Measurements from ENCODE around the gene TBC1D22B.
"Not testable (repeated sequence)": the region's sequence is repeated elsewhere in the genome, so short reads cannot be mapped to it uniquely, and the experiment has no call there.

Gene TBC1D22B

DNA sequence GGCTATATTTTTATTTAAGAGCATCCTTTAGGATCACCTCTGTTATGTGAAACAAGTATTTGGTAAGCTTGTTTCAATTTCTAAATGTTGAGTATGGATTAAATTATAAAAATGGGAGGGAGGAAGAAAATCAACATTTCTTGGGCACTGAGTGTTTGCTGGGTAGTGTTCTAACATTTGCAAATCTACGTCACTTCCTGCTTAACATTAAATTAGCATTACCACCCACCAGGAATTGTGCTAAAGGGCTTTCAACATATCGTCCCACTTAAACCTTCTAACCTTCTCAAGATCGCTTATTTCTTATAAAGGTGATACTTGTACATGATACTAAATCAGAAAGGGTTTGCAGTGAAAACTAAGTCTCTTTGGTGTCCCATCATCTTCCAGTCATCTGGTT is 8.3 kb downstream of the TBC1D22B start:
- no peak for DNase-seq (ENCODE audit: low read depth)

GRCh38 chr6:37269105-37269504 is 11.5 kb downstream of the TBC1D22B start:
- DNase-seq (ENCODE audit: low read depth), result no peak

- no peak for DNase-seq (ENCODE audit: low read depth)
These were observed 15.4 kb downstream of the TBC1D22B start for GRCh38 chr6:37272834-37273566.

- DNase-seq (ENCODE audit: low read depth), result no peak
These were observed 16.1 kb downstream of the TBC1D22B start for GRCh38 chr6:37273690-37274089.

DNA sequence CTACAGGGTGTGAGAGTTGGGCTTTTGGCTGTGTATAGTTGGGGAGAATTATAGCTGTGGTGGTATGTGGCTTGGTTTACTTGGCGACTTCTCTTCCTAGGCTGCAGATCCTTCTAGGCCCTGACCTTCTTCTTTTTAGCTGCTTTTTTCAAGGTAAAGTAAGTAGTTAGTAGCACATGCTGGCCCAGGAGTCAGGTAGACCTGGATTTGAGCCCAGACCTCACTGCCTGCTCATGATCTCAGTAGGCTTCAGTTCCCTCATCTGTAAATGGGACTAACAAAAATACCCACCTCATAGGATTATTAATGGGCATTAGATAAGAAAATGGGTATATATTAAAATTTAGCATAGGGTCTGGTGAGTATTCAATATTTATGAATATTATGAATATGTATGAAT is 17.8 kb downstream of the TBC1D22B start:
- no peak for DNase-seq (ENCODE audit: low read depth)

- no peak for DNase-seq (ENCODE audit: low read depth)
These were observed 19.4 kb downstream of the TBC1D22B start for GRCh38 chr6:37277001-37277409.

GRCh38 chr6:37279366-37280134 is 22.0 kb downstream of the TBC1D22B start:
- no peak for DNase-seq (ENCODE audit: low read depth)

- no peak for DNase-seq (ENCODE audit: low read depth)
These were observed 22.8 kb downstream of the TBC1D22B start for GRCh38 chr6:37280162-37280887.

DNA sequence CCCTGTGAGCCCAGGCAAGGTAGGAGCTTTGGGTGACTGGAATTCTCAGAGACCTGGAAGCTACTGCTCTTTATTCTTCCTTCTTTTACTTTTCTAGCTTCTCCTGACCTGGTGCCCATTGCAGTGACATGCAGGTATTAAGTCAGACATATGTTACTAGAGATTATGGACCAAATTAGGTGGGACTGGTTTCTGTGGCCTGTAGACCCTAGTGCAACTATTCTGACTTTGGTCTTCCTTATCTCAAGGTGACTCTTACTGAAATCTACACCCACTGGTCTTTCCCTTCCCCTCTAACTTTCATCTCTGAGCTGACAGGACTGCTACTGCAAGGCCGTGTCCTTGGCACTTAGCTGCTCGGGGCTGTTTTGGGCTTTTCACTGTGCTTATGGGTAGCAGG is 24.8 kb downstream of the TBC1D22B start:
- DNase-seq (ENCODE audit: low read depth), result no peak

DNA sequence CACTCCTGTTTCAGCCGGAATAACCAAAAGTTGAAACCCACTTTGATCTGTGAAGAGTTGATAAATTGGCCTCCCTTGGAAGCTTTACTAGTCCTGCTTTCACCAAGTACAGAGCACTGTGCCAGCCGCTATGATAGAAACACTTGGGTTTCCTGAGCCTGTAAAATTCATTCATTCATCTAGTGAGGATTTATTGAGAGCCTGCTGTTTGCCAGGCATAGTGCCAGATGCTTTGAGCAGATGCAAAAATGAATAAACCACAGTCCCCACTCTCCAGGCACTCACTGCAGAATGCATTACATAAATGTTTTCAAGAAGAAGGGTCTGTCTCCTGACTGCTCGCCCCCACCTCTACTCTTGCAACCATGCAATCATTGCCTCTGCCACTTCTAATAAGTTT is 25.7 kb downstream of the TBC1D22B start:
- no peak for DNase-seq (ENCODE audit: low read depth)

DNA sequence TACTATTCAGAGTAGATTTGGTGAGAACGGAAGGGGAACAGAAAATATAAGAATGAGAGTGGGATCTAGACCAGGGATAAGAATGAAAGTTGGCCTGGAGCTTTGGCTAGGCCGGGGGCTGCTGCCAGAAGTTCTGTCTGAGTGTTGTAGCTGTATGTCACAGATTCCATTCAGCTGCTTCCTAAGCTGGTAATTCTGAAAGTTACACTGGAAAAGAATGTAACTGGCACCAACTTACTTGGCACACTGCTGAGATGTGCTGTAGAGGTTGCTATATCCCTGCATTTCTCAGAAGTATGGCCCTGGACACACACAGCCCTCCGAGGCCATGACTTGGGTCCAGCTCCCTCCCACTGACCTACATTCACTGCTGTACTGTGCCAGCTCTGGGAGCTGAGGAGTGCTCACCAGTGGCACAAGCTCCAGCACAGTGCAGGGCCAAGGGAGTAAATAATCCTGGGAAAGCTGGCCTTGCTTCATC is 26.1 kb downstream of the TBC1D22B start:
- no peak for DNase-seq (ENCODE audit: low read depth)

DNA sequence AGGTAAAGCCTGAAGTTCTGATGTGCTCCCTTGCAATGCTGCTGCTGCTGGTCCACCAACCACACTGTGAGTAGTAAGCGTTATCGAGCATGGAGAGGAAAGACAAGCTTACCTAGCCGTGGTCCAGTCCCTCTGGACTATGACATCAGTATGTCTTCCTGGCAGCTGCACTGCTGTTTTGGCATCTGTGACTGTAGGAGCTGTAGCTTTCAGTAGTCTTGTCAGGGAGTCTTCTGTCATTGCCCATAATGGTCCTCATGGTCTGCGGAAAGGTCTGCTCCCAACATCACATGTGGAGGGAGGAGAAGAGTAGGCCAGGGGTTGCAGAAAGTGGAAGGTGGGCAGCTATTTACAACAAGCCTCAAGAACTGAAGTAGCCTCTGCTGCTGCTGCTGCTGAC is 27.2 kb downstream of the TBC1D22B start:
- DNase-seq (ENCODE audit: low read depth), result no peak

DNA sequence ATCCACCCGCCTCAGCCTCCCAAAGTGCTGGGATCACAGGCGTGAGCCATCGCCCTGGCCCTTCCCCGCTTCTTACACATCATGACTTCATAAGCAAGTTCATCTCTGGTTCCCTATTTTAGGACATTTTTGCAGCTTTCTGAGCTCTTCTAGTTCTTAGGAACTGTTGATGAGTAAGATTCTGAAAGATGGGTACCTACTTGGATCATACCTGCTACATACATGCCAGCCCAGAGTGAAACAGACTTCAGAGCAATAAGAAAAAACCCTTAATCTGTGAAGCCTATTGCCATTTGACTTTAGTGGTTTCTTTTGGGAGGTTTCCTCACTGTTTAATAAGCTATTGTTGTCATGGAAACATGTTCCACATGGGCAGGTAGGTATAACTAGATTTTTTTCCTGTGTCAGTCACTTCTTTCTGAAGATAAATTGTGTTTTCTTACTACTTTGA is 28.3 kb downstream of the TBC1D22B start:
- no peak for DNase-seq (ENCODE audit: low read depth)

GRCh38 chr6:37287519-37288157 is 30.1 kb downstream of the TBC1D22B start:
- DNase-seq (ENCODE audit: low read depth), result no peak

- no peak for DNase-seq (ENCODE audit: low read depth)
These were observed 30.7 kb downstream of the TBC1D22B start for GRCh38 chr6:37288247-37288646.

GRCh38 chr6:37289931-37290330 is 32.4 kb downstream of the TBC1D22B start:
- no peak for DNase-seq (ENCODE audit: low read depth)

DNA sequence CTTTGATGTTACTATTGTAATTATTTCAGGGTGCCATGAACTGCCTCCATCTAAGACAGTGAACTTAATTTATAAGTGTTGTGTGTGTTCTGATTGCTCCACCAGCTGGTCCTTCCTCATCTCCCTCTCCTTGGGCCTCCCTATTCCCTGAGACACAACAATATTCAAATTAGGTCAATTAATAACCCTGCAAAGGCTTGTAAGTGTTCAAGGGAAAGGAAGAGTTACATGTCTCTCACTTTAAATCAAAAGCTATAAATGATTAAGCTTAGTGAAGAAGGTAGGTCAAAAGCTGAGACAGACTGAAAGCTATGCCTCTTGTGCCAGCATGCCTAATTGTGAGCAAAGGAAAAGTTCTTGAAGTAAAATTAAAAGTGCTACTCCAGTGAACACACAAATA is 35.9 kb downstream of the TBC1D22B start:
- no peak for DNase-seq (ENCODE audit: low read depth)

- not testable (repeated sequence) for DNase-seq (ENCODE audit: low read depth)
These were observed 40.1 kb downstream of the TBC1D22B start for GRCh38 chr6:37297637-37298036.

GRCh38 chr6:37298958-37299357 is 41.4 kb downstream of the TBC1D22B start:
- no peak for DNase-seq (ENCODE audit: low read depth)

- no peak for DNase-seq (ENCODE audit: low read depth)
These were observed 42.4 kb downstream of the TBC1D22B start for GRCh38 chr6:37299990-37300389.

DNA sequence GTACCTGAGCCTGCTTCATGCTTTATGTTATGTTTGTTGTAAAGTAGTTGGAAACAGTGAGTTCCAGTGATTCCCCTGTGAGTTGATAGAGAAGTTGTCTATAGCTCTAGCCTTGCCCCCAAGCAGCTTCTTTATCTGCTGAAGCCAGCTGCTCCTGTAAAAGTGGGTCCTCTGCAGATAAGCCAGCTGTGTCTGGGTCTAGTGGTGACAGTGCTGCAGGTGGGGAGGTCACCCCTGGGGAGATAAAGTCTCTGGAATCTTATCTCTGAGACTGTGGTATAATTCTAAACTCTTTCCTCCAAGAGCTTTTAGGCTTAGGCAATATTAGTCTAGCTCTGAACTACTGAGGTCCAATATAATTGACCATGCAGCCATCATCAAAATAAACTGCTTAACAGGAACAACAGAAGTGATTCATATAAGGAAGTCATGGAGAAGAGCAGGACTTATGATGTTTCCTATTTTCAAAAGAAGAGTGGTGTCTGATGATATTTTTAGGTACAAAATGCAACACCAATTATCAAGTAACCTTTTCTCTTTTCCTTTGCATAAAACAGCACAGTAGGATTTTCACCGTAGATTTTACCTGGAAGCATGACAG is 44.6 kb downstream of the TBC1D22B start:
- no peak for DNase-seq (ENCODE audit: low read depth)
